G401.6 (cell line): Measurements from ENCODE around the gene SLC18A2.
"Not testable (repeated sequence)": the region's sequence is repeated elsewhere in the genome, so short reads cannot be mapped to it uniquely, and the experiment has no call there.

ENCODE experiments used
- FAIRE-seq: peaks from 2 replicates; lab custom pipeline; 2012; peaks lifted over from hg19 to GRCh38; lab: Jason Lieb, UNC

The SLC18A2 gene

DNA sequence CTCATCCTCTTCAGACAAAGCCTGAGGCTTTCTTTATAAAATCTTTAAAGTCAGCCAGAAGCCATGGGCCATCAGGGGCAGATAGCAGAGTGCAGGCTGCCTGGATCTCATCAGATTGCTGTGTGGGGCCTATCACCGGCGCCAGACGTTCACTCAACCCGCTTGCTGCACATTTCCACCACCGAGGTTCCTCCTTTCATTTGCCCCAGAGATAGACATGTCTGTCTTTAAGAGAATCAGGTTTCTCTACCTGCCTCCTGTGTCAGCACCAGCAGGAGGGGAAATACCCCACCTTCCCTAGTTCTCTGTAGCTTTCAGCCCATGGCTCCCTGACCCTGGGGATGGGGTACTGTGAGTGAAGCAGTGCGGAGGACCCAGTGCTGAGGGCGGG, 22.0 kb downstream of the SLC18A2 start:
- FAIRE-seq = no peak

DNA sequence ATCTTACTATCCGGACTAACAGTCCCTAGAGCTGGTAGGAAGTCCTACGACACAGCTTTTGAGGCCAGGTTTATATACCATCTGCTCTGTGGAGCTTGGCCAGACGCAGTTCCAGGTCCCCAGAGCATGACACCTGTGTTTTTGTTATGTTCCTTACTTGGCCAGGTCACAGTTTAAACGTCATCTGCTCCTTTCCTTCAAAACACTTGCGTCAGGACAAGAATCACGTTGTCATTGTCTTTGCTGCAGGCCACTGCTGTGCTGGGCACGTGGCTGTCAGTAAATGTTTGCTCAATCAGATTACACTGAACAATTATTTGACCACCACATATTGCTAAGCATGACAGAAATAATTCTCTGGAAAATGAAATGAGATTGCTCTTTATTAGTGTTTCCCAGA, 23.9 kb downstream of the SLC18A2 start:
- FAIRE-seq = no peak

DNA sequence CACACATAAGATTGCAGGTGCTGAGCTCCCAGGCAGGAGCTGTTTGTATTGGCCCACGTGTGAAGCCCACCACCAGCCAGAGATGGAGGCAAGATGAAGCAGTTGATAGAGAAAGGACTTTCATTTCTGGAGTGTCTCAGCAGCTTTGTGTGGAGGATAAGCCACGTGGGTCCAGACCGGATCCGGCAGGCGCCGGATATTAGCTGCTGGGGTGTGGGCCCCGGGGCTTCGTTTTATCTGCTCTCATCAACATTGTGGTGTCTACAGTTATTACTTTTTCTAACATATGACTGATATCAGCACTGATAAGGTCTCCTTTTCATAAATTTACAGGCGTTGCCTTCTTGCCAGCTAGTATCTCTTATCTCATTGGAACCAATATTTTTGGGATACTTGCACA, 25.5 kb downstream of the SLC18A2 start:
- no peak for FAIRE-seq

DNA sequence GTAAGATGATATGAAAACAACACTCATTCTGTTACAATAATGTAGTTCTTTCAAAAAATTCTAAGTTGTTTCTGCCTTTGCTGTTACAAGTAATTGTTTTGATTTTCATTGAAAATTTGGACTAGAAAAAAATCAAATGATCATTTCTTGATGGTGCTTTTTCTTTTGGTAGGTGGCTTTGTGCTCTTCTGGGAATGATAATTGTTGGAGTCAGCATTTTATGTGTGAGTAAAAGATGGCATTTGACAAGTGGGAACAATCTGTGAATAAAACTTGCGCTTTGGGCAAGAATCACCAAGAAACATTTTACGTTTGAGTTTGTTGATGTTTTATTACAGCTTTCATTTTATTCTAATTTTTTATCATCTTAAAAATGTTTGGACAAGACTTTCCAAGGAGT, 25.9 kb downstream of the SLC18A2 start:
- FAIRE-seq = no peak

DNA sequence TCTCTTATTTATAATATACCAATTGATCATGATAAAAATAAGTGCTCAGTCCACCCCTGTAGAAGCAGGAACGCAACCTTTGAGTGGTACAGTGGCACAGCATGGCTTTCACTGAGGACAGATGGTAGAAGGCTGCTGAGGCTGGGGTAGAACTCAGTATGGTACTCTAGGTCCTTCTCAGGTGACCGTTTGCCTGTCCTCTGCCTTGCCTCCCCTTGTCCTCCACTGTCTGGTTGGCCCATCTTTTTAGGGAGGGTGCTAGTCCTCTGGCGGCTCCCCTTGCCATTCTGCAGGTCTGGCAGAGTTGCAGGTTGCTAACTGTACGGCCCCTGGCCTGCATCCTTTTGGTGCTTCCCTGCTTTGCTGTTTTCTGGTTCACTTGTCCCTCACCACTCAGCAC, 27.3 kb downstream of the SLC18A2 start:
- FAIRE-seq = no peak

DNA sequence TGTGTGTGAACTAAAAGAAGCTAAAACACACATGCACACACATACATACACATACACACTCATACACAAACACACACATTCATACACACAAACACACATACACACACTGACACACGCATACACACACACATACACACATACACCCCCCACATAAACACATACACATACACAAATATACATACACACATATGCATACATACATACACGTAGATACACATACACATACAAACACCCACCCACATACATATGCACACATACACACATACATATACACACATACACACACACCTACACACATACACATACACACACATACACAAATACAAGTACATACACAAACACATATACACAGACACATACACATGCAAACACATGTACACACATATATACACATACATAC, 28.0 kb downstream of the SLC18A2 start:
- FAIRE-seq = no peak

DNA sequence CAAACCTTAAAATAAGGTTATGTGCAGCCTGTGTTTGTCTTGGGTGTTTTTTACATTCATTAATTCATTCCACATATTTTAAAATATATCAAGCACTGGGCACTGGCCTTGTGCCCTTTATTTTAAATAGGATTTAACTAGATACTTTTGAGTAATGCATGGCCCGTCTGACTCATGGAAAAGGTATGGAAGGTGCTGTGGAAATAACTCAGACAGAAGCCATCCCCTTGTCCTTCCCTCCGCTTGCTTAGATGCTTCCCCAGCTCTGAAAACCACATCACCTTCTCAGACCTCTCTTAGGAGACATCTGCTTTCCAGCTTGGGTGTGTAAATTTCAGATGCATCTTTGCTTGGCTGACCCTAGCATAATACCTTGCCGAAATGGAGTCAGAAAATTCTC, 30.5 kb downstream of the SLC18A2 start:
- FAIRE-seq = no peak

DNA sequence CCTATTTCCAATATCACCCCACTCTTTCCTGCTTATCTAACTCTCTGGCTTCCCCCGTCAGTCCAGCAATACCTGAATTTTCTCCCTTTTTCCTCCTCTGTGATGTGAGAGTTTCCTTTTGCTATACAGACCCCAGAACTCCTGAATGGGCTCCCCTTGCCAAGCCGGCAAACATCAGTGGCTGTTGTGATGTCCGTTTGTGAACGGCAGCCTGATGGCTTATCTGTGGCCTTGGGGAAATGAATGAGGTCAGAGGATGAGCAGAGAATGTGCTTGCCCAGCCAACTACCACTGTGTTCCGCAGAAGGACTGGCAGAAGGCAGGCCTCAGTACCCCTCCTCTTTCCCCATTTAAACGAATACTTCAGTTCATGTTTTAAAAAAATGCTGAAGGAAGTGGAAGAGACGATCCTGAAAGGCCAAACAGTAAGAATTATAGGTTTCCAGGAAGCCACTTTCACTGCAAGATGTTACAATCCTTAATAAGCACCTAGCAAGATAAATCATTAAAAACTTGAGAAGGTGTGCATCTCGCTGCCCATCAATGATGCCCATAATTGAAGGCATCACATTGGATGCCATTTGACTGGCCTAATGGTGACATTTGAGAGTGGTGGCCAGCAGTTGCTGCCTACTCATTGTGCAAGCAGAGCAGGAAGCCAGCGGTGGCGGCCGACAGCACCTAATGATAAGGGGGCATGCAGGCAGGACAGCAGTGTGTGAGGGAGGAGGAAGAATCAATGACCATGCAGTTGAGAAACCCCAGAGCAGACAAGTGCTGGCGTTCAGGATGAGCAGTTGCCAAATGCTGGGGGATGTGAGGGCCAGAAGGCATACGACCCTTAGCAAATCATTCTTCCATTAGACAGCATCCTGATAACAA, 31.5 kb downstream of the SLC18A2 start:
- FAIRE-seq = no peak

DNA sequence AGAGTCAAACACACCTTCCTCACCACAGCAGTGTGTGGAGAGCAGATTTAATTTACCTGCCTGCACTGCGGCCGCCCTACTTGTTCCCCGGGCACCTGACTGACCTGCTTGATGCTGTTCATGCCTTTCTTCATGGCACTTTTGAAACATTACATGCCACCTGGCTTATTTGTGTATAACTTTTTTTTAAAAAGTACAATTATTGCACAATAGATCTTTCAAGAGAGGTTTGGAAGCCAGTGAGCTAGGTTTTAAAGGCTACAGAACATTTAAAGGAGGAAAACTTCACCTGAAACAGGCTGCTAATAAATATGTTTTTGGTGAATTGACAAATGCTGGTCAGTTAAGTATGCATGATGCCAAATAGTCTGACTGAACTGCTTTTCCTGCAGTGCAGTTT, 33.1 kb downstream of the SLC18A2 start:
- FAIRE-seq = no peak

DNA sequence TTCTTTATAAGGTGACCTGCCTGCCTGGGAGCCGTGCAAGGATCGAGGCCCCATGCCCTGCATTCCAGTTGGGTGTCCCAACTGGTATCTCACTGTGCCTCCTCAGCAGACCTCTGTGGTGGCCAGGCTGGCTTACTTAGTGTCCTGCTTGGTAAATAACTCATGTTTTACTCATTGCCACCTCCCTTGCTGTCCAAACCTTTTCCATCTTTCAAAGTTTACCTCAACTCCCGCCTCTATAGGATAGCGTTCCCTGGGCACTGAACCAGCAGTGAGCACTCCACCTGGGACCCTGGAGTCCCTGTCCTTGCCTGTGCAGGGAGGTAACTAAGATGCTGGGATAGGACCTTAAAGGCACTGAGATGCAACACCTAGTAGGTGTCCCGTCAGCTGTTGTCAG, 33.6 kb downstream of the SLC18A2 start:
- no peak for FAIRE-seq

DNA sequence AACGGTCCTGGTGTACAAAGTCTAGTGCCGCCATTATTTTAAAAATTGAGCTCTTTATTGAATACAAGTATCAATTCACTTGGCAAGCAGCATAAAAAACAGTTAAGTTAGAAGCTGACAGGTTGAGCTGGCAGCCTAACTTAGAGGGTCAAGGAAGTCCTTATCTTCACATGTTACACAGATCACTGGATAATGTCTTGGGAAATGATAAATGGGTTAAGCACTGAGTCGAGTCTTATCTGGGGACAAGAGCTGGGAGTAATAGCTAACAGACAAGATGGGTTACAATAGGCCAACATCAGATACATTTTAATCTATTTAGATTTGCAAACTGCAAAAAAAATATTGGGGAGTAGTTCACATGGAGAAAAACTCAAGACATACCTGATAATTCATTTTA, 34.2 kb downstream of the SLC18A2 start:
- no peak for FAIRE-seq

DNA sequence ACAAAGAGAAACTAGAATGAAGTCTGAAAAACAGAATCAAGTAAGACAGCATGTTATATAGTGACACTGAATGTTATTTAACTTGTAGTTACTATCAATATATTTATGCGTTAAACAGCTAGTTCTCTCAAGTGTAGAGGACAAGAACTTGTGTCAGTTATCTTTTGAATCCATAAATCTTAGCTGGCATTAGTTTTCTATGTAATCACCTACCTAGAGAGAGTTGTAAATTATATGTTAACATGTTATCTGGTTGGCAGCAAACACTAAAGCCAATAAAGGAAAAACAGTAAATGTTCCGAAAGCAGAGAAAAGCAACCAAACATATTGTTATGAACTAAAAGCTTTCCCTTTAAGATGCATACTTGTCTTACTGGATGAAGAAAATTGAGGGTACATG, 36.8 kb downstream of the SLC18A2 start:
- no peak for FAIRE-seq

DNA sequence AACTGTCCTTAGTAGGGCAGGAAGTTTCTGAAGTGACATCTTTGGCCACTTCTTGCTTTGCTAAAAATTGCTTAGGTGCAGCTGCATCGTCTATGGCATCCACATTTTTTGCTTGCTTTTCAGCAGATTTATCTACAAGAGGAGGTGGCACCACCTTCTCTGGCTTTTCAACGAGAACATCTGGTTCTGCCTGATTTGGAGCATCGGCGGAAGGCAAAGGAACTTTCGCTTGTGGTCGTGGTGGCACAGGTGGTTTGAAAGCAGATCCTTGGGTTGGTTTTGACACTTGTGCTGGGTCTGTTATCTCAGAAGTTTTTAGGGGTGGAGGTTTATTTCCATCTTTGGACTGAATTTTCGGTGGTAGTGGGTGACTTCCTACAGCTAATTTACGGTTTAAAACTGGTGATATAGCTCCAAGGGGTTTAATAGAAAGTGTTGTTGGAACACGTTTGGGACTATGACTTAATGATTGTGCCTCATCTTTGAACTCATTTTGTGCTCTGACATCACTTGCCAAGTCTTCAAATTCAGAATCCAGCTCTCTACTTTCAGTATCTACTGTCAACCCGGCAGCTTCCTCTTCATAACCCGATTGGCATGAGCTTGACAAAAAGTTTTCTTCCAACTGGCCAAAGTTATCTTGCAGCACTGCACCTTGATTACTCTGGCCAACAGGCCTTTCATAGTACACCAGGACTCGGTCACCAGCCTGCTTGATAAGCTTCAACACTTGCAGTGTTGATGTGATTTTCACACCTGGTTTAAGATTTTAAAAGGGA, 44.0 kb downstream of the SLC18A2 start:
- FAIRE-seq = no peak

DNA sequence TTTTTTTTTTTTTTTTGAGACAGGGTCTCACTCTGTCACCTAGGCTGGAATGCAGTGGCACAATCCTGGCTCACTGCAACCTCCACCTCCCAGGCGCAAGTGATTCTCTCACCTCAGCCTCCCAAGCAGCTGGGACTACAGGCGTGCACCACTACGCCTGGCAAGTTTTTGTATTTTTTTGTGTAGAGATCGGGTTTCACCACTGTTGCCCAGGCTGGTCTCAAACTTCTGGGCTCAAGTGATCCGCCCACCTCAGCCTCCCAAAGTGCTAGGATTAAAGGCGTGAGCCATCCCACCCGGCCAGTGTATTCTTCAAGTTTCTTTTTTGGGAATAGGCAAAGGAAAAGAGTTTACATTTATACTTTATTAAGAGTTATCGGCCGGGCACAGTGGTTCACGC, 50.0 kb downstream of the SLC18A2 start:
- not testable (repeated sequence) for FAIRE-seq

DNA sequence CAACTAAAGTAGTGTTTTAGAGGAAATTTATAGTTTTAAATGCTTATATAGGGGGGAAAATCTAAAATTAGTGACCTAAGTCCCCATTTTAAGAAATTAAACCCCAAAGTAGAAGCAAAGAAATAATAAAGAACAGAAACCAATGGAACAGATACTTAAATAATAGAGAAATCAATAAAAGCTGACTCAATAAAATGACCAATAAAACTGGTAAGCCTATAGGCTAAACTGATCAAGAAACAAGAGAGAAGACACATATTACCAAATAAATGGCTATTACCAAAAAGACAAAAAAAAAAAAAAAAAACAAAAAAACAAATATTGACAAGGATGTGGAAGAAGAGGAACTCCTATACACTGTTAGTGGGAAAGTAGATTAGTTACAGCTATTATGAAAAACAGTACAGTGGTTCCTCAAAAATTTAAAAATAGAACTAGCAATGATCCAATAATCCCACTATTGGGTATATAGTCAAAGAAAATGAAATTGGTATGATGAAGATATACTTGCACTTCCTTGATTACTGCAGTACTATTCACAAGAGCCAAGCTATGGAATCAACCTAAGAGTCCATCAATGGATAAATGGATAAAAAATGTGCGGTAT, 53.2 kb downstream of the SLC18A2 start:
- peak; percentile 8 for FAIRE-seq

DNA sequence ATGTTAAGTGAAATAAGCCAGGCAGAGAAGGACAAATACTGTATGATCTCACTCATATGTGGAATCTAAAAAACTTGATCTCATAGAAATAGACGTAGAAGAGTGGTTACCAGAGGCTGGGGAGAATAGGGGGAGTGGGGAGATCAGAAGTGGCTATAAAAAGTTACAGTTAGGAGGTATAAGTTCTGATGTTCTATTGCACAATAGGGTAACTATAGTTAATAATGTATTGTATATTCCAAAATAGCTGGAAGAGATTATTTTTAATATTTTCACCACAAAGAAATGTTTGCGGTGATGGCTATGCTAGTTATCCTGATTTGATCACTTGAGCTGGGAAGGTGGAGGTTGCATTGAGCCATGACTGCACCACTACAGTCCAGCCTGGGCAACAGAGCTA, 53.8 kb downstream of the SLC18A2 start:
- FAIRE-seq = no peak

DNA sequence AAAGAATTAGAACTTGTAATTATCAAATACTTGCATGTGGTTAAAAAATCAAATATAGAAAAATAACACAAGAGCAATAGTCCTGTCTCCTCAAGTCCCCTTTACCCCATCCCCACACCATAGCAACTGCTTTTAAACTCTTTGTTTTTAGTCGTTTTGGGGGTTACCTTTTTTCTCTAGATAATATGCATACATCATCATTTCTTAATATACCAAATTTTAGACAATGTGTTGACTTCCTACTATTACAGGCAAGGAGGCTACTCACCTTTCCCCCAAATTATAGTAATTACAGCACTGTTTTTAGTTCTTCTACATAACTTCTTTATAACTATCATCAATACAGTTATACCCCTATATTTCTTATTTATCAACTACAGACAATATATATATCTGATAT, 57.3 kb downstream of the SLC18A2 start:
- no peak for FAIRE-seq

DNA sequence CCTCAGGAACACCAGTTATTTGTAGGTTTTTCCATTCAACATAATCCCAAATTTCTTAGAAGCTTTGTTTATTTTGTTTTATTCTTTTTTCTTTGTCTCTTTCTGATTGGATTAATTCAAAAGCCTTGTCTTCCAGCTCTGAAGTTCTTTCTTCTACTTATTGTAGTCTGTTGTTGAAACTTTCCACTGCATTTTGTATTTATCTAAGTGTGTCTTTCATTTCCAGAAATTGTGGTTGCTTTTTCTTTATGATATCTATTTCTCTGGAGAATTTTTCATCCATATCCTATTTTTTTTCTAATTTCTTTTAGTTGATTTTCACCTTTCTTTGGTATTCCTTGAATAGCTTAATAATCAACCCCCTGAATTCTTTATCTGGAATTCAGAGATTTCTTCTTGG, 58.5 kb downstream of the SLC18A2 start:
- peak; percentile 15 for FAIRE-seq

DNA sequence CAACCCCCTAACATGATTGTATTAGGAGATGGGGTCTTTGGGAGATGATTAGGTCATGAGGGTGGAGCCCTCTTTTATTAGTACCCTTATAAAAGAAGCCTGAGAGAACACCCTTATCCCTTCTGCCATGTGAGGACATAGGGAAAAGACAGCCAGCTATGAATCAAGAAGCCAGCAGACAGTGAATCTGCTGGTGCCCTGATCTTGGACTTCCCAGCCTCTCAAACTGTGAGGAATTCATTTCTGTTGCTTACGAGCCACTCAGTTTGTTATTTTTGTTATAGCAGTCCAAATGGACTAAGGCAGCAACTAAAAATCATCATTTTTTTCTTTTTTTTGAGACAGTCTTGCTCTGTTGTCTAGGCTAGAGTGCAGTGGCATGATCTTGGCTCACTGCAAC, 59.8 kb downstream of the SLC18A2 start:
- FAIRE-seq = no peak

DNA sequence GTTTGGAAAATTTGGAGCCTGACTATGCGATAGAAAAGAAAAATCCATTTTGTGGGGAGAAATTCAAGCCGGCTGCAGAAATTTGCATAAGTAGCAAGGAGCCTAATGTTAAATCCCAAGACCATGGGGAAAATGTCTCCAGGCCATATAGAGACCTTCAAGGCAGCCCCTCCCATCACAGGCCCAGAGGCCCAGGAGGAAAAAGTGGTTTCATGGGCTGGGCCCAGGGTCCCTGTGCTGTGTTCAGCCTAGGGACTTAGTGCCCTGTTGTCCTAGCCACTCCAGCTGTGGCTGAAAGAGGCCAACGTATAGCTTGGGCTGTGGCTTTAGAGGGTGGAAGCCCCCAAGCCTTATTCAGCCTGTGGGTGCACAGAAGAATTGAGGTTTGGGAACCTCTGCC, 62.5 kb downstream of the SLC18A2 start:
- not testable (repeated sequence) for FAIRE-seq

DNA sequence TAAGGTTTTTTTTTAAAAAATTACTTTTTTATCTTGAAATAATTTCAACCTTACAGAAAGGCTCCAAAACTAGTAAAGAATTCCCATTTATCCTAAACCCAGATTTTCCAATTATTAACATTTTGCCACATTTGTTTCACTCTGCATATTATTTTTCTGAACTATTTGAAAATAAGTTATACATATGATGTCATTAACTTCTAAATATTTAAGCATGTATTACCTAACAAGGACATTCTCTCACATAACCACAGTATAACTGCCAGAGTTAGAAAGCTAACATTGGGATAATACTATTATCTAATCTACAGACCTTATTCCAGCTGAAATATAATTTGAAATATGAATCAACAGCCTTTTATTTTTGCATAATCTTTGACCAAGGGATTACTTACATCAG, 65.8 kb downstream of the SLC18A2 start:
- no peak for FAIRE-seq

DNA sequence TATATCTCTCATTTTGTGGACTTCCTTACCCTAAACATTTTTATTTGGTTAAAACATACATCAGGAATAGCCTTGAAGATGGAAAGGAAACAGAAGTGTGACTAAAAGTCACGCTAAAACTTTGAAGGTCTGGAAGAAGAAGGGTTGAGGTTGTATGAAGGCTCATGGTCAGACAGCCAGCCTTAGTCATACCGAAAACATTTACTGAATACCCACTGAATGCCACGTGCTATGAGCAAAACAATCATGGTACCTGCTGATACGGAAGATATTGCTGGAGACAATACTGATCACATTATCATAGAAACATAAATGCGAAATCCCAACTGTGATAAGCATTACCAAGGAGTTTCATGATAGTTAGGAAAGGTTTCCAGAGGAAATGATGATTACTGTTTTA, 70.3 kb downstream of the SLC18A2 start:
- no peak for FAIRE-seq

DNA sequence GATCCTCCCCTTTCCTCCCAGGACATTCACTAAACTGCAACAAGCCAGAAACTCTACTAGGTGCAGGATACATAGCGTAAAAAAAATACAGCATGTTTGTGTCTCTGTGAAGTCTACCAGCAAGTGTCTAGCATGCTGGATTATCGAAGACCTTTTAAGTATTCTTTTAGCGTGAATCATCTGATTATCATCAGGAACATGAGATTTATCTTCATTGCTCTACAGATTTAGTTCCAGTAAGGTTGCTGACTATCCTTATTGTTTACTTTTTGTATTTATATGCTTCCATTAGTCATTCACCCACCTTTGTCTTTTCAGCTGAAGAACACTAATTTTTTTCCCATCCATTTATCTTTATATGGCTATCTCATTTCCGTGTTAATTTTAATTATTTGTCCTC, 71.5 kb downstream of the SLC18A2 start:
- no peak for FAIRE-seq
